Measurements from ENCODE around the gene SAC3D1. TPM values are rescaled to one million over a fixed set of nuclear protein-coding genes. Genes with fewer than 3 reads are reported as not detected.
"Not testable (repeated sequence)": the region's sequence is repeated elsewhere in the genome, so short reads cannot be mapped to it uniquely, and the experiment has no call there.

SAC3D1 gene
- 21.7 and 23.5 TPM in 2 replicates for total RNA-seq (2014; rRNA removed)
- polyA plus RNA-seq (2012) = 16.2 TPM

GRCh38 chr11:65040847-65041622 lies at the start of gene SAC3D1:
Gene SAC3D1 (plus strand): TSS chr11:65041210. CDS start chr11:65041293, 83 bp downstream.
- peak; percentile 96 for DNase-seq (ENCODE audit: low read depth)

DNA sequence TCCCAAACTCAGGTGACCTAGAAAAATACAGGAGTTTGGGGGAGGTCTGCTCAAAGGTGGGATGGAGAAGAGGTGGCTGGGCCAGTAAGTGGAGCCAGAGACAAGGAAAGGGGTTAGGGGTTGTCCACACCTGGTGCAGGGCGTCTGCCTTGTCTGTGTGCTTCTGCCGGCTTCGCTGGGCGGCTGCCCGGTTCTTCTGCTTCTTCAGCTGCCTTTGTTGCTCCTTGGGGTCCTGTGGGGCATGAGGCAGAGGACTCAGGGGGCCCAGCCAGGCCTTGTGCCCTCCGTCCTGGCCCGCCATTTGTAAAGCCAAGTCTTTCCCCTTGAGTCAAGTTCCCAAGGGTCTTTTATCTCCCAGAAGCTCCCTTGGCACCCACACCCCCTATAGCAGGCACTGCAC lies 46.7 kb upstream of the SAC3D1 start:
- no peak for DNase-seq (ENCODE audit: low read depth)

DNA sequence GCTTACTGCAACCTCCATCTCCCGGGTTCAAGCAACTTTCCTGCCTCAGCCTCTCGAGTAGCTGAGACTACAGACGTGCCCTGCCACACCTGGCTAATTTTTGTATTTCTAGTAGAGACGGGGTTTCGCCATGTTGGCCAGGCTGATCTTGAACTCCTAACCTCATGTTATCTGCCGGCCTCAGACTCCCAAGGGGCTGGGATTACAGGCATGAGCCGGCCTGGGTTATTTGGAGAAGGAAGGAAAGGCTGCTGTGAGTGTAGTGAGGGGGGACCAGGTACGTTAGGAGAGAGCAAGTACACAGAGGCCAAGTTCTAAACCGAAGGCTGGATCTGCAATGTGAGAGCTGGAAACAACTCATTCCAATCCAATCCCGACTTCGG lies 44.7 kb upstream of the SAC3D1 start:
- no peak for DNase-seq (ENCODE audit: low read depth)

- DNase-seq (ENCODE audit: low read depth) = peak; percentile 83
Measured at GRCh38 chr11:64996710-64997380, 44.2 kb upstream of the SAC3D1 start, which contains the start of gene BATF2. Gene BATF2 (minus strand): TSS chr11:64996971. CDS start chr11:64996914, 57 bp downstream.

- no peak for DNase-seq (ENCODE audit: low read depth)
Measured at GRCh38 chr11:64998141-64998540, 42.9 kb upstream of the SAC3D1 start.

GRCh38 chr11:64998690-64999431 lies 42.1 kb upstream of the SAC3D1 start:
- DNase-seq (ENCODE audit: low read depth) = no peak

DNA sequence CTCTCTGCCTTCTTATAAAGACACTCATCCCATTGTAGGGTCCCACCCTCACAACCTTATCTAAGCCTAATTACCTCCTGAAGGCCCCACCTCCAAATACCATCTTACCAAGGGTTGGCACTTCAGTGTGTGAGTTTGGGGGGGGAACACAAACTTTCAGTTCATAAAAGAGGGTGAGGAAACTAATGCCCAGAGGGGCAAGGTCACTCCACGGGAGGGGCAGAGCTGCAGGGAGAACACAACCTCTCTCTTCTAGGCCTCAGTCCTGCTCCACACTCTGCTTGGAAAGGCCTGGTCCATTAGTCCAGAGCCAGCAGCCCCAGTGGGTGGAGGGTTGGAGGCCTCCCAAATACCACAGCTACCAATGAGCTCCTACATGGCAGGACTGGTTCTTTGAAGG lies 41.5 kb upstream of the SAC3D1 start:
- DNase-seq (ENCODE audit: low read depth) = no peak

DNA sequence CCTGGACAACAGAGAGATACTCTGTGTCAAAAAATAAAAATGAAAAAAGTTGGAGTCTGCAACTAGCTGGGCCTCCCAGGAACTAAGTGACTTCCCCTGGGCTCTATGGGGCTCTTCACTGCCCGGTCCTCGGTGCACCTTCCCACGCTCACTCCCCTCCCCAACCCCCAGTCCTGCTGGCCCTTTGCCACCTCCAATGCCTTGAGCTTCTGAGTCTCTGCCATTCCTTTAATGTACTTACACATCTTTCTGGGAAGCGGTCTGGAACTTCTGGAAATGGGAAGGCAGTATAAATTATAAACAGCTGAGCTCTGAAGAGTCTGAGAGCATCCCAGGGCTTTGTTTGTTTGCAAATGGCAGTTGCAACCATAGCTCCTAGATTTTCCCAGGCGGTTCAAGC lies 38.3 kb upstream of the SAC3D1 start:
- no peak for DNase-seq (ENCODE audit: low read depth)

DNA sequence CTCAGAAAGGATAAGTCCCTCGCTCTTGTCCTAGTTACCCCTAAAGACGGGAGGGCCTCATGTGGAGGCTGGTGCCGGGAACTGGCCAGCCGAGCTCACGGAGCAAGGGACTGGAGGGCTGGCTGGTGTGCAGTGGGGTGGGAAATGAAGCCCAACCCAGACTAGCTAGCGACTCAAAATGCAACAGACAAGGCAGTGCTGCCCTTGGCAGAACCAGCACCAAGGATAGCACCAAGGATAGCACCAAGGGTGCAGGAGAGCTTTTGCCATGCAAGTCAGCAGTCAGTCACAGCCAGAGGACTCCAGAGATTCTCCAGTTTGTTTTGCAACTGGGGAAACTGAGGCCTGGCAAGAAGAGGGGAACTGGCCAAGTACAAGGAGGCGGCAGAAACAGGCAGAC lies 37.7 kb upstream of the SAC3D1 start:
- DNase-seq (ENCODE audit: low read depth) = peak; percentile 22

- not testable (repeated sequence) for DNase-seq (ENCODE audit: low read depth)
Measured at GRCh38 chr11:65003968-65004367, 37.0 kb upstream of the SAC3D1 start.

DNA sequence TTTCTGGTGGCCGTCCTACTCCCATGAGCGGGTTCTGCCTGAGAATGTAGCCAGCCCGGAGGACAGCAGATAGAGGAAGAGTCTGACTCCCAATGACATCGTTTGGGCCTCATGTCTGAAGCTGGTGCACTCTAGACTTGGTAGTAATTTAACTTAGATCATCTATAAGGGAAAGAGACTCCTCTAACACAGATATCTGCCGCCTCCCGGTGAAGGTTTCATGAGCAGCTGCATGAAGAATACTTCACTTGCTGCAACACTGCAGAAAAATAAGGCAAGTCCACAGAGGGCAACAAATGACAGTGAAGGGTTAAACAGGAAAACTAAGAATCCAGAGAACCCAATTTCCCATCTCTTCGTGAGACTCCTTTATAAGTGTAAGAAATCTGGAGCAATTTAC lies 33.0 kb upstream of the SAC3D1 start:
- peak; percentile 9 for DNase-seq (ENCODE audit: low read depth)

DNA sequence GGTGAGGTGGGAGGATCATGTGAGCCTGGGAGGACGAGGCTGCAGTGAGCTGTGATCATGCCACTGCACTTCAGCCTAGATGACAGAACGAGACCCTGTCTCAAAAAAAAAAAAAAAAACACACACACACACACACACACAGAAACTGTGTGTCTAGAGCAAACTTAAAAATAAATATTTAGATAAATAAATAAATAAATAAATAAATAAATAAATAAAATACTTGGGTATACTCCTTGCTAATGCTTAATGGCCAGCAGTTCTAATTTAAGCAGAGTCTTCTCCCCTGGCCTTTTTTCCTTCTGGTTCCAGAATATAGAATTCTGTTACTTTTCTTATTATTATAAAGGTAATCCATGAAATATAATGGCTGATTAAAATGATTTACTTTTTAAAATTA lies 32.1 kb upstream of the SAC3D1 start:
- no peak for DNase-seq (ENCODE audit: low read depth)

- peak; percentile 83 for DNase-seq (ENCODE audit: low read depth)
Measured at GRCh38 chr11:65013130-65013887, 27.7 kb upstream of the SAC3D1 start.

GRCh38 chr11:65013888-65014725 lies 26.9 kb upstream of the SAC3D1 start, which contains the start of gene ARL2:
Gene ARL2 (plus strand): TSS chr11:65014160. CDS start chr11:65014208, 48 bp downstream.
- peak; percentile 88 for DNase-seq (ENCODE audit: low read depth)

DNA sequence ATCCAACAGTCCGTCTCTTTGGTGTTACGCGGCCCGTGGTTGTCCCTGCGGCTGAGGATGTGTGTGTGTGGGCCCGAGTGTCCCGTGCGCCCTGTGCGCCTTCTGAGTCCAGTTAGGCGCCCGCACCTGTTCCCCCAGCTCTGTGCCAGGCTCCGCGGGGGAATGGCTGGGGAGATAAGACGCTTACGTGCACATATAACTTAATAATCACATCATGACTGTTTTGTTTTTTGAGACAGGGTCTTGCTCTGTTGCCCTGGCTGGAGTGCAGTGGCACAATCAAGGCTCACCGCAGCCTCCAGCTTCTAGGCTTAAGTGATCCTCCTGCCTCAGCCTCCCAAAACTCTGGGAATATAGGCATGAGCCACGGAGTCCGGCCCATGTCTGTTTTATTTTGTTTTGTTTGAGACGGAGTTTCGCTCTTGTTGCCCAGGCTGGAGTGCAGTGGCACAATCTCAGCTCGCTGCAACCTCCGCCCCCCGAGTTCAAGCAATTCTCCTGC lies 26.2 kb upstream of the SAC3D1 start:
- DNase-seq (ENCODE audit: low read depth) = no peak

DNA sequence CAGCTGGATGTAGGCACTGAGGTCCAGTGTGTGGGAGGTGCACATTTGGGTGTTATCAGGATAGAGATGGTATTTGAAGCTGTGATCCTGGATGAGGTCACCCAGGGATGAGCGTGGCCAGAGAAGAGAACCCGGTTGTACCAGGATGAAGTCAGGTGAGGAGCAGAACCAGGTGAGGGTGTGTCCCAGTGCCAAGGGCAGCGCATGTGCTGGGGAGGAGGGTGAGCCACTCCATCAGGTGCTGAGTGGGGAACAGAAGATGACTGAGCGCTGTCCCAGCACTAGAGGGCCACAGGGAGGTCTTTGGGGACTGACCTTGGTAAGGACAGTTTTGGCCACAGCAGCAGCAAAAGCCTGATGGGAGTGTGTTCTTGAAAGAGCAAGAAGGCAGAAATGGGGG lies 24.3 kb upstream of the SAC3D1 start:
- no peak for DNase-seq (ENCODE audit: low read depth)

GRCh38 chr11:65017937-65018336 lies 23.1 kb upstream of the SAC3D1 start:
- DNase-seq (ENCODE audit: low read depth) = no peak

DNA sequence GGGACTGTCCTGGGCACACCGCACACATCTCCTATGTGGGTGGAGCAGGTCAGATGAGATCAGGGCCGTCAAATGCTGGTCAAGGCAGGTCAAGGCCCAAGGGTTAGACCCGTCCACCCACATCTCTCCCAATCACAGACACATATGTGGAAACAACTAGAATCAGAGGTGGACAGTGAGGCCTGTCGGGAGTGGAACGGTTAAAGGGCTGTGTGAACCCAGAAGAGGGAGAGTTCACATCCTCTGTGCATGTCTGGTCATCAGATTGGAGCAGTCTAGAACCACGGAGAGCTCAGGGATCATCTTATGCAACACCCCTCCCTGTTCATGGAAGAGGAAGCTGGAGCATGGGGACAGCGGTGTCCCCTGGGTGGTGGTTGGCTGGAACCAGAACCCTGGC lies 21.2 kb upstream of the SAC3D1 start:
- DNase-seq (ENCODE audit: low read depth) = no peak

- DNase-seq (ENCODE audit: low read depth) = no peak
Measured at GRCh38 chr11:65021003-65021402, 20.0 kb upstream of the SAC3D1 start.

GRCh38 chr11:65021509-65021908 lies 19.5 kb upstream of the SAC3D1 start:
- no peak for DNase-seq (ENCODE audit: low read depth)
